Effector memory CD4-positive, alpha-beta T cell (primary cell): Measurements from ENCODE around the gene CEACAM16.
"Not testable (repeated sequence)": the region's sequence is repeated elsewhere in the genome, so short reads cannot be mapped to it uniquely, and the experiment has no call there.

Experiments used
- DNase-seq, 3 donors: peaks; one replicate each; pipeline ENCODE4 v3.0.0-alpha.2; 2020
- H3K27ac ChIP-seq: 2 replicates; pipeline ENCODE4 v1.7.0; 2013; ENCODE audit warnings: mild to moderate bottlenecking, low read length, moderate library complexity; ENCODE audit not compliant: insufficient read depth, poor library complexity, severe bottlenecking
- H3K27me3 ChIP-seq: replicated peaks from 2 replicates; pipeline ENCODE4 v1.7.0; 2013; ENCODE audit warnings: mild to moderate bottlenecking, low read length; ENCODE audit not compliant: insufficient read depth, control insufficient read depth, poor library complexity, severe bottlenecking
- H3K36me3 ChIP-seq: 2 replicates; pipeline ENCODE4 v1.7.0; 2013; ENCODE audit warnings: mild to moderate bottlenecking, low read length, moderate library complexity; ENCODE audit not compliant: control insufficient read depth, insufficient read depth
- H3K4me1 ChIP-seq: 2 replicates; pipeline ENCODE4 v1.7.0; 2013; ENCODE audit warnings: low read length, mild to moderate bottlenecking; ENCODE audit not compliant: control insufficient read depth, insufficient read depth, poor library complexity, severe bottlenecking
- H3K4me3 ChIP-seq: 2 replicates; pipeline ENCODE4 v1.7.0; 2013; ENCODE audit warnings: low read length, low read depth, mild to moderate bottlenecking; ENCODE audit not compliant: insufficient read depth, poor library complexity, severe bottlenecking
- H3K9me3 ChIP-seq: 2 replicates; pipeline ENCODE4 v1.7.0; 2013; ENCODE audit warnings: mild to moderate bottlenecking, low read length, moderate library complexity; ENCODE audit not compliant: control insufficient read depth

Gene CEACAM16

GRCh38 chr19:44662691-44663385 lies 36.1 kb upstream of the CEACAM16 start:
- H3K4me3 ChIP-seq, result no peak overlapping the region
- H3K27me3 ChIP-seq, result no peaks in the 10 kb centered on the region
- no peaks in the 10 kb centered on the region for H3K9me3 ChIP-seq
- H3K4me1 ChIP-seq, result no peaks in the 10 kb centered on the region
- H3K27ac ChIP-seq, result no peak overlapping the region
- no peaks in the 10 kb centered on the region for H3K36me3 ChIP-seq
- no peak for DNase-seq

GRCh38 chr19:44663996-44664395 lies 35.0 kb upstream of the CEACAM16 start:
- no peaks in the 10 kb centered on the region for H3K36me3 ChIP-seq
- no peak overlapping the region for H3K4me3 ChIP-seq
- H3K27me3 ChIP-seq, result no peaks in the 10 kb centered on the region
- H3K27ac ChIP-seq, result no peak overlapping the region
- no peaks in the 10 kb centered on the region for H3K9me3 ChIP-seq
- no peaks in the 10 kb centered on the region for H3K4me1 ChIP-seq
- DNase-seq, result no peak

- DNase-seq, result no peak
- Histone ChIP-seq H3K9me3 (no peaks in the 10 kb centered on the region), H3K4me3 (no peak overlapping the region), H3K27me3 (no peaks in the 10 kb centered on the region), H3K36me3 (no peaks in the 10 kb centered on the region), H3K27ac (no peak overlapping the region), H3K4me1 (no peaks in the 10 kb centered on the region)
These were observed 34.0 kb upstream of the CEACAM16 start for GRCh38 chr19:44664976-44665375.

- Histone ChIP-seq H3K9me3 (no peaks in the 10 kb centered on the region), H3K27ac (no peak overlapping the region), H3K4me1 (no peaks in the 10 kb centered on the region), H3K36me3 (no peaks in the 10 kb centered on the region), H3K27me3 (no peaks in the 10 kb centered on the region), H3K4me3 (no peak overlapping the region)
- no peak for DNase-seq
These were observed 31.9 kb upstream of the CEACAM16 start for GRCh38 chr19:44666852-44667556.

- no peaks in the 10 kb centered on the region for H3K27me3 ChIP-seq
- H3K9me3 ChIP-seq, result no peaks in the 10 kb centered on the region
- H3K36me3 ChIP-seq, result no peaks in the 10 kb centered on the region
- no peak for DNase-seq
- no peaks in the 10 kb centered on the region for H3K4me1 ChIP-seq
- H3K27ac ChIP-seq, result no peak overlapping the region
- no peak overlapping the region for H3K4me3 ChIP-seq
These were observed 29.8 kb upstream of the CEACAM16 start for GRCh38 chr19:44668985-44669764.

- not testable (repeated sequence) for H3K36me3 ChIP-seq, DNase-seq, H3K27ac ChIP-seq, H3K27me3 ChIP-seq, H3K4me1 ChIP-seq, H3K9me3 ChIP-seq, H3K4me3 ChIP-seq
These were observed 28.9 kb upstream of the CEACAM16 start for GRCh38 chr19:44670027-44670426.

GRCh38 chr19:44671400-44671799 lies 27.6 kb upstream of the CEACAM16 start, which contains the start of gene CEACAM19:
Gene CEACAM19 (plus strand): TSS chr19:44671482. CDS start chr19:44671932, 450 bp downstream.
- Histone ChIP-seq H3K4me1 (no peaks in the 10 kb centered on the region), H3K9me3 (no peaks in the 10 kb centered on the region), H3K27me3 (no peaks in the 10 kb centered on the region), H3K4me3 (no peak within 1 kb of the TSS), H3K36me3 (no peaks in the 10 kb centered on the region), H3K27ac (no peak within 1 kb of the TSS)
- DNase-seq, result no peak

GRCh38 chr19:44672226-44672625 lies 26.7 kb upstream of the CEACAM16 start:
- Histone ChIP-seq H3K9me3 (no peaks in the 10 kb centered on the region), H3K27me3 (no peaks in the 10 kb centered on the region)

GRCh38 chr19:44673510-44673909 lies 25.4 kb upstream of the CEACAM16 start:
- Histone ChIP-seq H3K4me1 (no peaks in the 10 kb centered on the region), H3K36me3 (no peaks in the 10 kb centered on the region), H3K4me3 (no peak overlapping the region), H3K27me3 (no peaks in the 10 kb centered on the region), H3K9me3 (no peaks in the 10 kb centered on the region), H3K27ac (no peak overlapping the region)
- DNase-seq, result no peak

More at GRCh38 chr19:44672226-44672625, 26.7 kb upstream of the CEACAM16 start:
- Histone ChIP-seq H3K27ac (no peak overlapping the region), H3K36me3 (no peaks in the 10 kb centered on the region), H3K4me3 (no peak overlapping the region), H3K4me1 (no peaks in the 10 kb centered on the region)
- DNase-seq, result no peak

- no peaks in the 10 kb centered on the region for H3K4me1 ChIP-seq
- H3K9me3 ChIP-seq, result no peaks in the 10 kb centered on the region
- DNase-seq, result no peak
- no peaks in the 10 kb centered on the region for H3K27me3 ChIP-seq
- H3K27ac ChIP-seq, result no peak overlapping the region
- no peaks in the 10 kb centered on the region for H3K36me3 ChIP-seq
- no peak overlapping the region for H3K4me3 ChIP-seq
These were observed 23.4 kb upstream of the CEACAM16 start for GRCh38 chr19:44675521-44675920.
